Mucosa of rectum (tissue), 2 donors: Measurements from ENCODE around the gene SLC25A15.
A peak's percentile ranks its signal among the peaks of the same experiment; 100 is the strongest.
"Not testable (repeated sequence)": the region's sequence is repeated elsewhere in the genome, so short reads cannot be mapped to it uniquely, and the experiment has no call there.

Experiments
- H3K27ac ChIP-seq, 2 donors: one replicate each; pipeline ENCODE4 v1.7.0; 2013; ENCODE audit warnings: inconsistent platforms in 2 of 2, low read depth in 2 of 2, low read length in 2 of 2
- H3K27me3 ChIP-seq, 2 donors: one replicate each; pipeline ENCODE4 v1.7.0; 2013; ENCODE audit warnings: low read length in 2 of 2; ENCODE audit not compliant: control insufficient read depth in 2 of 2, insufficient read depth in 2 of 2
- H3K36me3 ChIP-seq, 2 donors: one replicate each; pipeline ENCODE4 v1.7.0; 2013; ENCODE audit warnings: low read length in 2 of 2; ENCODE audit not compliant: control insufficient read depth in 2 of 2, insufficient read depth in 2 of 2
- H3K4me1 ChIP-seq, 2 donors: one replicate each; pipeline ENCODE4 v1.7.0; 2013; ENCODE audit warnings: low read length in 2 of 2, mild to moderate bottlenecking in 1 of 2; ENCODE audit not compliant: control insufficient read depth in 2 of 2, insufficient read depth in 2 of 2
- H3K4me3 ChIP-seq, 2 donors: one replicate each; pipeline ENCODE4 v1.7.0; 2013; ENCODE audit warnings: low read length in 2 of 2
- H3K9ac ChIP-seq, 2 donors: one replicate each; pipeline ENCODE4 v1.7.0; 2013; ENCODE audit warnings: low read length in 2 of 2, low read depth in 1 of 2, mild to moderate bottlenecking in 1 of 2
- H3K9me3 ChIP-seq, 2 donors: one replicate each; pipeline ENCODE4 v1.7.0; 2013; ENCODE audit warnings: low read length in 2 of 2; ENCODE audit not compliant: control insufficient read depth in 2 of 2
- donor health status: healthy.
- donor health status: Normal muscosa, but diverticular disease.

The SLC25A15 gene

DNA sequence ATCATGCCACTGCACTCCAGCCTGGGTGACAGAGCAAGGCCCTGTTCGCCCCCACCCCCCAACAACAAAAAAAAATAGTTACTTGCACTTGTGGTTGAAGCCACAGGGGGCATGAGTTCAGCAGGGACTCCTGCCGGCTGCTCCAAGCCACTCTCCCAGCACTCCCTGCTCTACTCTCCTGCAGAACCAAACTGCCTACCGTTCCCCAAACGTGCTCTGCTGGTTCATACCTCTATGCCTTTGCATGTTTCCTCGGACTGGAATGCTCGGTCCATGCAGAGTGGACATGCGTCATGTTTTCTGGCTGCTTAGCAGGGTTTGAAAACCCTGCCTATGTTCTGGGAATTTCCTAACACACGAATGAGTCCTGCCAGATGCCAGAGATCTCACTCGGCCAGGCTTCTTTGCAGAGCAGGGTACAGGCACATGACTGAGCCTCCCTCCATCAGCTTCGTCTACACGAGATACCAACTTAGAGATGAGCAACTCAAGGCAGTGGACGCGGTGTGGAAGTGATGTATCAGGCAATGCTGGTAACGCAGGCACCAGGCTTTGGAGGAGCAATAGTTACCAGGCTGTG, 8.5 kb upstream of the SLC25A15 start:
- no peak overlapping the region for H3K4me3 ChIP-seq
- peaks cover 4 to 8% of the 10 kb centered on the region in 2 donors for H3K4me1 ChIP-seq
- H3K9me3 ChIP-seq, result no peaks in the 10 kb centered on the region
- no peak overlapping the region for H3K9ac ChIP-seq
- no peaks in the 10 kb centered on the region for H3K36me3 ChIP-seq
- no peak overlapping the region for H3K27ac ChIP-seq
- no peaks in the 10 kb centered on the region for H3K27me3 ChIP-seq

DNA sequence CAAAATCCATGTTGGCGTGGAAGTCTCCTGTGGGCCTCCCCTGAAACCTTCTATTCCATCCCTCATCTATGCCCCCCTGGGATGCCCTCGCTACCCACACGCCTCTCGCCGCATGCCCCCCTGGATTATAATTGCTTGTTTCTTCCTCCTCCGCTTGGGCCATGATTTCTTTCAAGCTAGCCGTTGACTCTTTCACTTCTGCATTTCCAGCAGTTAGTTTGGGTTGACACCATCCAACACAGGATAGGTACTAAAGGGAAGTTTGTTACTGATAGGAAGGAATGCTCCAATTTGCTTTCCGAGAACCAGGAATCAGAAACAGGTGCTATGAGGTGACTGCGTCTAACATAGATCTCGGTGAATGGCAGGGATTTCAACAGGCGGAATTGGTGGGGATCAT, 7.7 kb upstream of the SLC25A15 start:
- peaks cover 4 to 6% of the 10 kb centered on the region in 2 donors for H3K4me1 ChIP-seq
- no peak overlapping the region for H3K4me3 ChIP-seq
- H3K27ac ChIP-seq, result no peak overlapping the region
- H3K9ac ChIP-seq, result no peak overlapping the region
- H3K27me3 ChIP-seq, result no peaks in the 10 kb centered on the region
- H3K36me3 ChIP-seq, result no peaks in the 10 kb centered on the region
- H3K9me3 ChIP-seq, result no peaks in the 10 kb centered on the region

DNA sequence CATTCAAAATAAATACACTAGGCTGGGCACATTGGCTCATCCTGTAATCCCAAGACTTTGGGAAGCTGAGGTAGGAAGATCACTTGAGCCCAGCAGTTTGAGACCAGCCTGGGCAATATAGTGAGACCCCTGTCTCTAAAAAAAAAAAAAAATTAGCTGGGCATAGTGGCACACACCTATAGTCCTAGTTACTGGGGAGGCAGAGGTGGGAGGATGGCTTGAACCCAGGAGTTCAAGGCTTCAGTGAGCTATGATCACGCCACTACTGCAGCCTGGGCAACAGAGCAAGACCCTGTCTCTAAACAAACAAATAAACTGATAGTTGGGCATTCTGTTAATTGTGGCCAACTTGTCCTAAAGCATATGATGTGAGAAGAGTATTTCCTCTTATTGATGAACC, 6.4 kb upstream of the SLC25A15 start:
- H3K36me3 ChIP-seq, H3K9ac ChIP-seq, H3K4me3 ChIP-seq, H3K4me1 ChIP-seq, H3K27ac ChIP-seq, H3K27me3 ChIP-seq, H3K9me3 ChIP-seq: not testable (repeated sequence)

DNA sequence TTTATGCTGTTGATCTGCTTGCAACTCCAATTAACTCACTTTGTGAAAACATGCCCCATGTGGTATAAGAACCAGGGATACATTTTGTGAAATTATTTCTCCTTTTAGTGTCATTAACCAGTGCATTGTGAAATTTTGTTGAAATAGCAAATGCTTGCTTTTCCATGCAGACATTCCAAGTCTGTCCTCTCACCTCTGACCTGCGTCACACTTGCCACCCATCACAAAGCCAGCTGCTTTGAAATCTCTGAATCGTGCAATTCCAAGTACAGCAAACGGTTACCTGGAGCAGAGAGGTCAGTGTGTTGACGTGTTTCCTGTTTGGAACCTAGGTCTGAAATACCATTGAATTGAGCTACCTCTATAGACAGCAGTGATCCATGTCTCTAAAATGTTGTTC, 4.9 kb upstream of the SLC25A15 start:
- H3K36me3 ChIP-seq, result no peaks in the 10 kb centered on the region
- H3K9ac ChIP-seq, result no peak overlapping the region
- H3K4me1 ChIP-seq, result peaks cover 0 to 2% of the 10 kb centered on the region in 2 donors
- H3K4me3 ChIP-seq, result no peak overlapping the region
- H3K27me3 ChIP-seq, result no peaks in the 10 kb centered on the region
- H3K9me3 ChIP-seq, result no peaks in the 10 kb centered on the region
- no peak overlapping the region for H3K27ac ChIP-seq

DNA sequence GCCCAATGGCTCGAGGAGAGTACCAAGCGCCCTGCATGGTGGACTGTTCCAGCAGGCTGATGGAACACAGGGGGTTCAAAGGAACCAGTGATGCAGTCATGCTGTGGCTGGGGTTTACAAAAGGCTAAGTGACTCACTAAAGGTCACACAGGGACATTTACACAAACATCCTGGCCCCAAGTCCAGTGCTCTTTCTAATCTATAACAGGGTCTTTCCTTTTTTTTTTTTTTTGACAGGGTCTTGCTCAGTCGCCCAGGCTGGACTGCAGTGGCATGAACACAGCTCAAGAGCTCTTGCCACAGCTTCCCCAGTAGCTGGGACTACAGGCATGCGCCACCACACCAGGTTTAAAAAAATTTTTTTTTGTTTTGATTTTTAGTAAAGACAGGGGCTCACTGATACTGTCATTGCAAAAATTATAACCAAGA, 2.8 kb upstream of the SLC25A15 start:
- H3K4me1 ChIP-seq, result peaks cover 0 to 2% of the 10 kb centered on the region in 2 donors
- no peak overlapping the region for H3K4me3 ChIP-seq
- H3K36me3 ChIP-seq, result no peaks in the 10 kb centered on the region
- H3K27ac ChIP-seq, result peak overlapping the region; percentile 50 to 58
- no peak overlapping the region for H3K9ac ChIP-seq
- no peaks in the 10 kb centered on the region for H3K27me3 ChIP-seq
- H3K9me3 ChIP-seq, result no peaks in the 10 kb centered on the region

DNA sequence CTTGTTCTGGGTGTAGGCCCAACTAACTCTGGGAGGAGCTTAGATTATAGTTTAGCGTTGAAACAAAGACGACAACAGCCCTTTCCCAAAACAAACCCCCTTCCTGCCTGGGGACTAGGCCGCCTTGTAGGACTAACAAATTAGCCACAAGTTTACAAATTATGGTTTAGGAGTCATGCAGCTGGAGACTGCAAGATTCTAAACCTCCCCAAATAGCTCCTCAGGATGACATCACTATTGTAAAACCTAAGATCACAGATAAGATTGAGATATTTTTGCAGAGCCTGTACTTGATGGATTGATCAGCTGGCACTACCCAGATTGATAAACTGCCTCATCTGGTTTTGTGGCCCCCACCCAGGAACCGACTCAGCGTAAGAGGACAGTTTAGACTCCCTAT, 2.3 kb upstream of the SLC25A15 start:
- Histone ChIP-seq H3K36me3 (no peaks in the 10 kb centered on the region), H3K4me1 (peaks cover 0 to 2% of the 10 kb centered on the region in 2 donors), H3K4me3 (no peak overlapping the region), H3K27me3 (no peaks in the 10 kb centered on the region), H3K9me3 (no peaks in the 10 kb centered on the region), H3K27ac (peak overlapping the region; percentile 44 to 58), H3K9ac (no peak overlapping the region)

DNA sequence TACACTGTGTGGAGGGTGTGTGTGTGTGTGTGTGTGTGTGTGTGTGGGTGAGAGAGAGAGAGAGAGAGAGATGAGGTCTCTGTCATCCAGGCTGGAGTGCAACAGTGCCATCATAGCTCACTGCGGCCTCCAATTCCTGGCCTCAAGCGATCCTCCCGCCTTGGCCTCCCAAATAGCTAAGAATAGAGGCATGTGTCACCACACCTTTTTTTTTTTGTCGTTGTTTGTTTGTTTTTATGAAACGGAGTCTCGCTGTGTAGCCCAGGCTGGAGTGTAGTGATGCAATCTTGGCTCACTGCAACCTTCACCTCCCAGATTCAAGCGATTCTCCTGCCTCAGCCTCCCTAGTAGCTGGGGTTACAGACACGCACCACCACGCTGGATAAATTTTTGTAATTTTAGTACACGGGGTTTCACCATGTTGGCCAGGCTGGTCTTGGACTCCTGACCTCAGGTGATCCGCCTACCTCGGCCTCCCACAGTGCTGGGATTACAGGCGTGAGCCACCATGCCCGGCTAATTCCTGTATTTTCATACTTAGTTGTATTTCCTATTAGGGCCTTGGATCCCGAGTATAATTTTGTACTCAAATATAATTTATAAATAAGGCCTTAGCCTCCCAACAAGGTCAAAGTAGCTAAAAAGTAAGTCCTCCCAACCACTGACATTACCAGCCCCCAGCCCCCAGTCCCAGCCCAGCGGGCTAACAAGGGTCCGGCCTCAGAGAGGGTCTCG, 704 bp upstream of the SLC25A15 start:
- H3K9ac ChIP-seq, result peak overlapping the region; percentile 84 to 88
- H3K9me3 ChIP-seq, H3K36me3 ChIP-seq, H3K27me3 ChIP-seq, H3K4me1 ChIP-seq: not testable (repeated sequence)
- H3K27ac ChIP-seq, result peak overlapping the region; percentile 82 to 86
- H3K4me3 ChIP-seq, result peak overlapping the region; percentile 75 to 79

DNA sequence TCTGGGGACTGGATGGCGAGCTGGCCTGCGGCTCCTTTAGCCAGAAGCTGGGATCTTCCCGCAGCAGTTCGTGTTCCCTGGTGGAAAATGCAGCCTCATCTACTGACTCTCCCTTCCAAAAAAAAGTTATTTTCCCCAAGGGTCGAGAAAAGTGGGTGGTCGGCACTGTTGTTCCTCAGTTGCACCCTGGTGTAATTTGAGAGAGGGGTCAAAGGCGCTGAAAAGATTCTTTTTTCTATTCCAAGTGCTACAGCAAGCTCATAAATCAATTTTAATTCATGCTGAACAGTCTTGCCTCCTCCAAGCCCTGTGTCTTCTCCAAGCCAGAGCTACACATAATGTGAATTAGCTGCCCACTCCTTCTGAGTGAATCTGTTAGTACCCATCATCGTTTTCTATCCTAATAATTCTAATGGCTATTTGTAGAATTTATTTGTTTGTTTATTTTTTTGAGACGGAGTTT, 774 bp downstream of the SLC25A15 start:
- Histone ChIP-seq H3K9me3 (no peaks in the 10 kb centered on the region), H3K27me3 (no peaks in the 10 kb centered on the region), H3K36me3 (peaks cover 4% of the 10 kb centered on the region in 2 donors), H3K9ac (peak overlapping the region; percentile 65 to 84), H3K4me3 (peak overlapping the region; percentile 75 to 79), H3K27ac (peak overlapping the region; percentile 82 to 86), H3K4me1 (peaks cover 0 to 2% of the 10 kb centered on the region in 2 donors)

DNA sequence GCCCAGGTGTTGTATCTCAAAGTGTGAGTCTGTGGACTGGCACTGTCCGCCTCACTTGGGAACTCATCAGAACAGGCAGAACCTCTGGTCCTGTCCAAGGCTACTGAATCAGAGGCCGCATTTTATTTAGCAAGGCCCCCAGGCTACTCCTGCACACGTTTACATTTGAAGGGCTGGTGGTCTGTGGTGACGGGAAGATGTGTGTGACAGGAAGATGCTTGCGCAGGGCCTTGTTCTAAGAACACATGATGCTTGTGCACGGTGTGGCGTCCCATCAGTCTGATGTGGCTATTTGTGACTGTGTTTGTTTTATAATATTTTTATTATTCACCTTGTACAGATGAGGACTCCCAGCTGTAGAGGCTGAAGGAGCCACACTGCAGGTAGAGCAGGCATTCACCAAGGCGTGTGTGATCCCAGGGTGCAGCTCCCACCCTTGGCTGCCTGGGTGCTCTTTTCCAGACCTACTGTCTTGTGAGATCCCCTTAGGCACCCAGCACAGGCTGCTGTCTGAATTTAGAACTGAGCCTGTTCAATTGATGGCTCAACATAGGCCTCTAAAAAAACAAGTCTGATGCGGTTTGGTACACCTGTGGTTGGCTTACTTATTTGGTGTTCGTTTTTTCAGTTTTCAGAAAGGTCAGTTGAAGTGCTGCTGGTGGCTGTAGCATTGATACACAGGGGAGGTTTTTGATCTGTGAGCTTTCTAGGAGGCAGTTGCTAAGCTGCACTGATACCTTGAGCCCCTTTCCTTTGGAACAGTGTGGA, 3.1 kb downstream of the SLC25A15 start:
- Histone ChIP-seq H3K9me3 (no peaks in the 10 kb centered on the region), H3K4me1 (peaks cover 0 to 2% of the 10 kb centered on the region in 2 donors), H3K9ac (no peak overlapping the region), H3K27me3 (no peaks in the 10 kb centered on the region), H3K4me3 (no peak overlapping the region), H3K36me3 (peaks cover 9% of the 10 kb centered on the region in 2 donors), H3K27ac (no peak overlapping the region)

DNA sequence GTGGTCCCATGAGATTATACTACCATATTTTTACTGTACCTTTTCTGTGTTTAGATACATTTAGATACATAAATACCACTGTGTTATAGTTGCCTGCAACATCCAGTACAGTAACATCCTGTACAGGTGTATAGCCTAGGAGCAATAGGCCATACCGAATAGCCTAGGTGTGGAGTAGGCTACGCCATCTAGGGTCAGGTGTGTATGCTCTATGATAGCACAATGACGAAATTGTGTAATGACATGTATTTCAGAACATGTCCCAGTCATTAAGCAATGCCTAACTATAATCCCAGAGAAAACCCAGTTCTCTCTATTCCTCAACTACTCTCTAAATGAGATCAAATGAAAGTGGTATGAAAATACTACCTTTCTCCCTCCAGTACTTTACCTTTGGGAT, 3.9 kb downstream of the SLC25A15 start:
- peaks cover 0 to 2% of the 10 kb centered on the region in 2 donors for H3K4me1 ChIP-seq
- no peak overlapping the region for H3K4me3 ChIP-seq
- no peaks in the 10 kb centered on the region for H3K27me3 ChIP-seq
- no peak overlapping the region for H3K9ac ChIP-seq
- no peak overlapping the region for H3K27ac ChIP-seq
- H3K36me3 ChIP-seq, result peaks cover 9% of the 10 kb centered on the region in 2 donors
- H3K9me3 ChIP-seq, result no peaks in the 10 kb centered on the region
